SIG-M5 treated with dmso at 0.1 percent for 504 hours (cell line): Measurements from ENCODE around the gene SETDB2.
A peak's percentile ranks its signal among the peaks of the same experiment; 100 is the strongest.
"Not testable (repeated sequence)": the region's sequence is repeated elsewhere in the genome, so short reads cannot be mapped to it uniquely, and the experiment has no call there.

ENCODE experiments used
- DNase-seq: peaks from one replicate; lab custom pipeline; 2025; ENCODE audit not compliant: unreplicated experiment; lab: John Stamatoyannopoulos, UW

The SETDB2 gene

GRCh38 chr13:49464621-49465325, 20.7 kb downstream of the SETDB2 start:
- DNase-seq = no peak

GRCh38 chr13:49466292-49466838, 22.3 kb downstream of the SETDB2 start:
- DNase-seq = no peak

GRCh38 chr13:49472186-49472585, 28.1 kb downstream of the SETDB2 start:
- no peak for DNase-seq

- no peak for DNase-seq
These were observed 32.5 kb downstream of the SETDB2 start for GRCh38 chr13:49476529-49476928.

GRCh38 chr13:49481788-49482187, 37.7 kb downstream of the SETDB2 start:
- no peak for DNase-seq

GRCh38 chr13:49488563-49488962, 44.5 kb downstream of the SETDB2 start:
- DNase-seq = no peak

- peak; percentile 27 for DNase-seq
These were observed 50.6 kb downstream of the SETDB2 start for GRCh38 chr13:49494645-49495044.

GRCh38 chr13:49495783-49496762, 52.0 kb downstream of the SETDB2 start, which contains the start of gene PHF11:
Gene PHF11 (plus strand): TSS chr13:49495953. CDS start chr13:49496002, 49 bp downstream.
- DNase-seq = peak; percentile 79

GRCh38 chr13:49496837-49497236, 52.8 kb downstream of the SETDB2 start:
- not testable (repeated sequence) for DNase-seq

GRCh38 chr13:49497272-49497671, 53.2 kb downstream of the SETDB2 start:
- no peak for DNase-seq

- no peak for DNase-seq
These were observed 54.1 kb downstream of the SETDB2 start for GRCh38 chr13:49498206-49498605.

- DNase-seq = no peak
These were observed 56.0 kb downstream of the SETDB2 start for GRCh38 chr13:49499889-49500660.

GRCh38 chr13:49502954-49503353, 58.9 kb downstream of the SETDB2 start:
- DNase-seq = no peak

- no peak for DNase-seq
These were observed 59.9 kb downstream of the SETDB2 start for GRCh38 chr13:49503951-49504350.

- no peak for DNase-seq
These were observed 68.5 kb downstream of the SETDB2 start for GRCh38 chr13:49512578-49512977.

- DNase-seq = no peak
These were observed 72.4 kb downstream of the SETDB2 start for GRCh38 chr13:49516467-49516866.

GRCh38 chr13:49517461-49517860, 73.4 kb downstream of the SETDB2 start:
- DNase-seq = no peak

GRCh38 chr13:49521224-49521623, 77.2 kb downstream of the SETDB2 start:
- DNase-seq = no peak

- DNase-seq = no peak
These were observed 80.8 kb downstream of the SETDB2 start for GRCh38 chr13:49524740-49525501.

- no peak for DNase-seq
These were observed 83.0 kb downstream of the SETDB2 start for GRCh38 chr13:49527123-49527522.
